Keratinocyte (primary cell): Measurements from ENCODE around the gene TLR10.

ENCODE experiments used
- CTCF ChIP-seq, 3 experiments: IDR thresholded peaks in 1 of 3; conservative IDR thresholded peaks in 1 of 3; optimal IDR thresholded peaks in 1 of 3; 2 replicates in 2 of 3; 3 replicates in 1 of 3; pipeline versions ENCODE3 to v1.5.1; 2011; ENCODE audit warnings: low read length in 3 of 3, mild to moderate bottlenecking in 3 of 3, moderate library complexity in 2 of 3, control low read depth in 1 of 3, inconsistent platforms in 1 of 3; ENCODE audit not compliant: insufficient read depth in 2 of 3; ENCODE audit errors: extremely low read depth in 1 of 3
- EZH2 ChIP-seq: IDR thresholded peaks from one replicate; pipeline ENCODE4 v1.6.1; 2012; ENCODE audit warnings: inconsistent platforms, mild to moderate bottlenecking, low read length, moderate library complexity

- TF ChIP-seq CTCF (optimal IDR thresholded peaks at IDR 0.05 in 1 of 3, IDR thresholded peaks at IDR 0.05 in 1 of 3, conservative IDR thresholded peaks at IDR 0.05 in 1 of 3; ENCODE audit: extremely low read depth in 1 of 3, insufficient read depth in 2 of 3, low read length in 3 of 3): peak in 1 of 3 experiments; percentile 5
- TF ChIP-seq EZH2: no peak
These were observed 295 bp upstream of the TLR10 start for GRCh38 chr4:38783109-38783460.
